Mesothelial cell of epicardium (in vitro differentiated cells): Measurements from ENCODE around the gene OR7A17. TPM values are rescaled to one million over a fixed set of nuclear protein-coding genes. Genes with fewer than 3 reads are reported as not detected.

Experiments
- DNase-seq, 2 experiments: peaks; one replicate each; pipeline ENCODE4 v3.0.0; 2021; ENCODE audit warnings: low spot score in 2 of 2; ENCODE audit not compliant: unreplicated experiment in 2 of 2
- H3K27ac Mint-ChIP-seq: 2 replicates; pipeline ENCODE4 v1.8.0; 2021; ENCODE audit warnings: mixed read lengths
- H3K27me3 Mint-ChIP-seq: 2 replicates; pipeline ENCODE4 v1.8.0; 2021; ENCODE audit warnings: low read depth, mixed read lengths
- H3K36me3 Mint-ChIP-seq: 2 replicates; pipeline ENCODE4 v1.8.0; 2021; ENCODE audit warnings: mixed read lengths
- H3K4me1 Mint-ChIP-seq: 2 replicates; pipeline ENCODE4 v1.8.0; 2021; ENCODE audit warnings: mixed read lengths
- H3K4me3 Mint-ChIP-seq: 2 replicates; pipeline ENCODE4 v1.8.0; 2021; ENCODE audit warnings: mild to moderate bottlenecking, moderate library complexity, mixed read lengths
- H3K9me3 Mint-ChIP-seq: 2 replicates; pipeline ENCODE4 v1.8.0; 2021; ENCODE audit warnings: mixed read lengths
- total RNA-seq: library from RNA; stranded (reverse); gene quantifications from 3 replicates; pipeline ENCODE4 v1.2.1, GENCODE V29; 2021
- TF ChIP-seq, protein P1 (sequence below): fragments of 200-600 bp; sonication (generic); IDR thresholded peaks from one replicate; pipeline ENCODE4 v1.5.0; 2021; ENCODE audit warnings: antibody characterized with exemption; ENCODE audit not compliant: unreplicated experiment

Gene OR7A17
- total RNA-seq, 1 donor from 2014 or later, result not detected

GRCh38 chr19:14890643-14891379 is 4.9 kb upstream of the OR7A17 start:
- Mint-ChIP-seq H3K27me3 (no peaks in the 10 kb centered on the region), H3K4me1 (no peaks in the 10 kb centered on the region), H3K9me3 (peaks cover 74% of the 10 kb centered on the region), H3K27ac (no peak overlapping the region), H3K36me3 (peaks cover 2% of the 10 kb centered on the region), H3K4me3 (no peak overlapping the region)
- DNase-seq, result no peak
- TF ChIP-seq, protein P1, sequence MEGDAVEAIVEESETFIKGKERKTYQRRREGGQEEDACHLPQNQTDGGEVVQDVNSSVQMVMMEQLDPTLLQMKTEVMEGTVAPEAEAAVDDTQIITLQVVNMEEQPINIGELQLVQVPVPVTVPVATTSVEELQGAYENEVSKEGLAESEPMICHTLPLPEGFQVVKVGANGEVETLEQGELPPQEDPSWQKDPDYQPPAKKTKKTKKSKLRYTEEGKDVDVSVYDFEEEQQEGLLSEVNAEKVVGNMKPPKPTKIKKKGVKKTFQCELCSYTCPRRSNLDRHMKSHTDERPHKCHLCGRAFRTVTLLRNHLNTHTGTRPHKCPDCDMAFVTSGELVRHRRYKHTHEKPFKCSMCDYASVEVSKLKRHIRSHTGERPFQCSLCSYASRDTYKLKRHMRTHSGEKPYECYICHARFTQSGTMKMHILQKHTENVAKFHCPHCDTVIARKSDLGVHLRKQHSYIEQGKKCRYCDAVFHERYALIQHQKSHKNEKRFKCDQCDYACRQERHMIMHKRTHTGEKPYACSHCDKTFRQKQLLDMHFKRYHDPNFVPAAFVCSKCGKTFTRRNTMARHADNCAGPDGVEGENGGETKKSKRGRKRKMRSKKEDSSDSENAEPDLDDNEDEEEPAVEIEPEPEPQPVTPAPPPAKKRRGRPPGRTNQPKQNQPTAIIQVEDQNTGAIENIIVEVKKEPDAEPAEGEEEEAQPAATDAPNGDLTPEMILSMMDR, result no peak

DNA sequence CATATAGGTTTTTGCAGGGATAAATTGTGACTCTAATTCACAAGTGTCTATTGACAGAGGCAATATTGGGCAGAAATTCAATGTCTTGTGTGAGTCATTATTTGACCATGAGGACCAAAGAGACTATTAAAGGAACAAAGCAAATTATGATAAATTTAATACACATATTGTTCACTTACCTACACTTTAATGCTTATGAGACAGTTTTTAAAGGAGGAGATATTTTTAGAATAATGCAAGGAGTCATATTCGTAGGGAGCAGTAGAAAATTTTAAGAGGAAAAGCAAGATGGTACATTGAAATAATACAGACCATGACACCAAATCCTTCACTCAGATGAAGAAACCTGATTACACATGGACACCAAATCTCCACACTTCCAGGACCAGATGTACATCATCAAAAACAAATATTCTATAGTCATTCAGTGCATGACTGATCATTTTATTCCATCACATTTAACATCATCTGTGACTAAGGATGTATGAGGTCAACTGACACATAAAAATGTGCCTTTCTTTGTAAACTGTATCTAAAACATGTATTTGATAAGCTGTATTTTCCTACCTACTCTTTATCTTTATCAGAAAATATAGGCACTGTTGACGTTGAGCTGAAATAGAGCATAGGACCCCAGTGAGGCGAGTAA is 4.2 kb upstream of the OR7A17 start:
- no peaks in the 10 kb centered on the region for H3K4me1 Mint-ChIP-seq
- peaks cover 74% of the 10 kb centered on the region for H3K9me3 Mint-ChIP-seq
- no peaks in the 10 kb centered on the region for H3K27me3 Mint-ChIP-seq
- TF ChIP-seq, protein P1, result no peak
- no peak overlapping the region for H3K4me3 Mint-ChIP-seq
- no peak overlapping the region for H3K27ac Mint-ChIP-seq
- no peak for DNase-seq
- peaks cover 2% of the 10 kb centered on the region for H3K36me3 Mint-ChIP-seq

DNA sequence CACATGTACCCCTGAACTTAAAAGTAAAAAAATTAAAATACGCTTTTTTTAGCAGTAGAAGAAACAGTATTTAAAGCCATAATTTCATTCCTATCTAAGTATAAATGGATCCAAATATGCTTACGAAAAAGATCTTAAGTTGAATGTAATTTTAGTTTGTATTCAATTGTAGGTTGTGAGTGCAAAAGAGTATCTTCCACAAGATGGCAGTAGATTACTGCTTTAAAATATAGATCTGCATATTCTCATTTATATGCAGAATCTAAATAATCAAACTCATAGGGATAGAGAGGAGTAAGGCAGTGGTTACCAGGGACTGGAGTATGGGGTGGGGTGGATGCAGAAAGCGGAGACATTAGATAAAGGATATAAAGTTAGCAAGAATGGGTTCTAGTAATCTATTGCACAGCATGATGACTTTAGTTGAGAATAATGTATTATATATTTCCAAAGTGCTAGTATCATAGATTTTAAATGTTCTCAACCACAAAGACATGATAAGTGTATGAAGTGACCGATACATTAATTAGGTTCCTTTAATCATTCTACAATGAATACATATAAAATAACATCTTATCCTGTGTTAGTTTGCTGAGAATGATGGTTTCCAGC is 14.2 kb downstream of the OR7A17 start:
- Mint-ChIP-seq H3K27ac (no peak overlapping the region), H3K4me3 (no peak overlapping the region)

DNA sequence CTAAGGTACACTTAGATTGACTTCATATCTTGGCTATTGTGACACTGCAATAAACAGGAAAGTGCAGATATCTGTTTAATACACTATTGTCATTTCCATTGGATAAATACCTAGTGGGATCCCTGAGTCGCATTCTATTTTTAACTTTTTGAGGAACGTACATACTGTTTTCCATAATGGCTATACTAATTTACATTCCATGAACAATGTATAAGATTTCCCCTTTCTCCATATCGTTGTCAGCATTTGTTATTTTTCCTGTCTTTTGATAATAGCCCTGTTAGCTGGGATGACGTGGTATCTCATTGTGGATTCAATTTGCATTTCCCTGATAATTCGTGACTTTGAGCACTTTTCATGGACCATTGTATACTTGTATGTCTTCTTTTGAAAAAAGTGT is 17.4 kb downstream of the OR7A17 start:
- Mint-ChIP-seq H3K4me1 (no peaks in the 10 kb centered on the region), H3K36me3 (no peaks in the 10 kb centered on the region), H3K27ac (no peak overlapping the region), H3K4me3 (no peak overlapping the region), H3K9me3 (peaks cover 71% of the 10 kb centered on the region), H3K27me3 (no peaks in the 10 kb centered on the region)
- DNase-seq, result no peak
- TF ChIP-seq, protein P1, result no peak

More for the DNA sequence above, 14.2 kb downstream of the OR7A17 start:
- Mint-ChIP-seq H3K36me3 (no peaks in the 10 kb centered on the region), H3K27me3 (no peaks in the 10 kb centered on the region), H3K4me1 (no peaks in the 10 kb centered on the region), H3K9me3 (peaks cover 67% of the 10 kb centered on the region)
- no peak for DNase-seq
- TF ChIP-seq, protein P1, result no peak

GRCh38 chr19:14848822-14849221 is 37.1 kb downstream of the OR7A17 start, which contains the start of gene OR7A10:
Gene OR7A10 (minus strand): TSS chr19:14848922. CDS start chr19:14841877, 7,045 bp downstream.
- Mint-ChIP-seq H3K9me3 (peaks cover 62% of the 10 kb centered on the region), H3K36me3 (no peaks in the 10 kb centered on the region), H3K4me1 (no peaks in the 10 kb centered on the region), H3K27ac (no peak within 1 kb of the TSS), H3K27me3 (no peaks in the 10 kb centered on the region), H3K4me3 (no peak within 1 kb of the TSS)
- DNase-seq, result no peak
- TF ChIP-seq, protein P1, result no peak
